SK-N-SH (cell line): ENCODE results near the gene NFKB1.

Experiments
- CTCF ChIP-seq: fragments of 200-600 bp; sonication (generic); IDR thresholded peaks from 2 replicates; pipeline ENCODE4 v1.6.1; 2017; ENCODE audit warnings: antibody characterized with exemption, mild to moderate bottlenecking, moderate library complexity
- MXI1 ChIP-seq: IDR thresholded peaks from 2 replicates; pipeline ENCODE4 v1.6.1; 2012; ENCODE audit warnings: mild to moderate bottlenecking, low read depth, low read length, improper control_type of control experiment
- POLR2AphosphoS5 ChIP-seq: IDR thresholded peaks from 2 replicates; pipeline ENCODE4 v1.6.1; 2012; ENCODE audit warnings: low read depth, low read length
- TAF1 ChIP-seq: IDR thresholded peaks from 2 replicates; pipeline ENCODE4 v1.6.1; 2012; ENCODE audit warnings: low read depth, mild to moderate bottlenecking, low read length, moderate library complexity, borderline replicate concordance

GRCh38 chr4:102537269-102537668 lies 36.1 kb downstream of the NFKB1 start:
- TF ChIP-seq CTCF (no peak), POLR2AphosphoS5 (no peak), TAF1 (no peak), MXI1 (no peak)
